ENCODE data around the gene CCT8.
"Not testable (repeated sequence)": the region's sequence is repeated elsewhere in the genome, so short reads cannot be mapped to it uniquely, and the experiment has no call there.

Gene CCT8

DNA sequence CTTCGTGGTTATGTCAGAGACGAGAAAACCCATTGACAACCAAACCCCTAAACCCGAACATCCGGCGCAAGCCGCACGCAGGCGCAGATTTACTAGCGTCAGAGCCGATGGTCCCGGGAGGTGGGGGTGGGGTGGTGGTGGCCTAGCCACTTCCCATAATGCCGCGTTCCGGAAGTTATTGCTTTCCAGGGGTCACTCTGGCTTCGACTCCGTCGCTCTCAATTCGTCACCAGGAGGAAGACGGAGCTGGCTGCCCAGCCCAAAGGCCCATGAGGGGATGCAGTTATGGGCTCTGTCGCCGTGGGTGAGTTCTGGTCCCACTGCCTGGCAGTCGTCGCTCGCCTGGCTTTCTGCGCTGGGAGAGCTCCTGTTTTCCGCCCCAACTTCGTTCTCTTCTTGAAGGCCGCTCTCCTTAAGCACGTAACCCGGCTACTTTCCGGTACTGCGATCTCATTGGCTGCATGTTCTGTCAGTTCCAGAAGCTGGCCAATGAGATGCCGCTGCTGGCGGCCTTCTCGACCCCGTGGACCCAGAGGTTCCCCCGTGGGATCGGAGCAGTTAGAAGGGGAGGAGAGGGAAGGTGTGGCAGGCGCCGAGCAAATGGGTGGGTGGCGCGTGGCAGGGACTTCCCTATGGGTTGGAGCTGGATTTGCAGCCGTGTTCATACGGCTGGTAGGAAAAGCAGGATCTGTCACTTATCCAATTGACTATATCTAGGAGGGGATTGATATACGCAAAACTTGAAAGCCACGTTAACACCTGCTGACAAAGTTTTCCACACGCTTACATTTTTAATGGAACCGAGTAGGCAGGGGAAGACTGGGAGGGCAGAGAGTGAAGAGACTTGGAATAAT lies 48.7 kb downstream of the CCT8 start, which contains the start of gene USP16:
USP16 (plus strand) TSS at position 195 of the 854 bp plus-strand sequence. CDS start 3,246 bp downstream, outside the sequence.
- peak; percentile 88 for DNase-seq (ENCODE audit: low read depth)

DNA sequence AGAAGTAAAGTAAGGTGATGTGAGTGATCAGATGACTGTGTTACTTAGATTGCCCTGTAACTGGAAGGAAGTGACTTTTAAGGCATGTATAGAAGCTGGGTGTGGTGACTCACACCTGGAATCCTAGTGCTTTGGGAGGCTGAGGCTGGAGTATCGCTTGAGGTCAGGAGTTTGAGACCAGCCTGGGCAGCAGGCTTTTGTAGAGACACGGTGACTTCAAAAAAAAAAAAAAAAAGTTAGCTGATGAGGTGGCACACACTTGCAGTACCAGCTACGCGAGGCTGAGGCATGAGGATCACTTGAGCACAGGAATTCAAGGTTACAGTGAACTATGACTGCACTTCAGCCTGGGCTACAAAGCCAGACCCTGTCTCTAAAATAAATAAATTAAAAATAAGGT lies 51.3 kb downstream of the CCT8 start:
- DNase-seq (ENCODE audit: low read depth), result no peak

DNA sequence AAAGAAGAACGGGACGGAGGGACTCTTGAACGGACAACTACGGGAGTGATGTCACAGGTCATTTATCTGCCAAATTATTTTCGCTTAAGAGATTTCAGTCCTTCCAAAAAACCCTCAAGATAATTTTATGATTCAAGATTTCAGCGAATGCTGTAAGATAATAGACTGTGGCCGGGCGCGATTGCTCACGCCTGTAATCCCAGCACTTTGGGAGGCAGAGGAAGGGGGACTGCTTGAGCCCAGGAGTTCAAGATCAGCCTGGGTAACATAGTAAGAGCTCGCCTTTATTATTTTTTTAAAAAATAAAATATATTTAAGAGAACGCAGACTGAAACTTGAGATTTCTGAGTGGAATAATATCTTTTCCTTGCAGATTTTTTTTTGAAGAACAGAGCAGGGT lies 54.9 kb downstream of the CCT8 start:
- no peak for DNase-seq (ENCODE audit: low read depth)

DNA sequence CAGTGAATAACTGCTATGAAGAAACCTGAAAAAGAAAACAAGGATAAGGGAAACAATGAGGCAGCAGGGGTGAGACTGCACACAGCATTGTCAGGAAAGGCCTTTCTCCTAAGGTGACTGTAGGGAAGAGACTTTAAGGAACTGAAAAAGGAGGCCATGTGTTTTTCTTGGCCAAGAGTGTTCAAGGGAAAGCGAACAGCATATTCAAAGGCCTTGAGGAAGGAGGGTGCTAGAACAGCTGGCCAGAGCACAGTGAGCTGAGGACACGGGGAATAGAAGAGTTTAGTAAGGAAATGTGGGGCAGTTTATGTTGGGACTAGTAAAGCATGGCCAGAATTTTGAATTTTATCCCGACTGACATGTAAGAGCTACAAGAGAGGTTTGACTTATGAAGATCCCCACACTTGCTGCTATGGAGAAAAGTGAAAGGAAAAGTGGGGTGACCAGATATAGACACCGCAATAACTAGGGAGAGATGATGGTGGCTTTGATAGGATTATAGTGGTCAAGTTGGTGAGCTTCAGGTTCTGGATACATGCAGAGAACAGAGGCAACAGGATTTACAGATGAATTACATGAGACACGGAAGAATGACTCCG lies 55.7 kb downstream of the CCT8 start:
- DNase-seq (ENCODE audit: low read depth), result no peak

DNA sequence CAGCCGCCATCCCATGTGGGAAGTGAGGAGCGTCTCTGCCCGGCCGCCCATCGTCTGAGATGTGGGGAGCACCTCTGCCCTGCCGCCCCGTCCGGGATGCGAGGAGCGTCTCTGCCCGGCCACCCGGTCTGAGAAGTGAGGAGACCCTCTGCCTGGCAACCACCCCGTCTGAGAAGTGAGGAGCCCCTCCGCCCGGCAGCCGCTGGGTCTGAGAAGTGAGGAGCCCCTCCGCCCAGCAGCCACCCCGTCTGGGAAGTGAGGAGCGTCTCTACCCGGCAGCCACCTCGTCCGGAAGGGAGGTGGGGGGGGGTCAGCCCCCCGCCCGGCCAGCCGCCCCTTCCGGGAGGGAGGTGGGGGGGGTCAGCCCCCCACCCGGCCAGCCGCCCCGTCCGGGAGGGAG lies 62.2 kb downstream of the CCT8 start:
- not testable (repeated sequence) for DNase-seq (ENCODE audit: low read depth)

DNA sequence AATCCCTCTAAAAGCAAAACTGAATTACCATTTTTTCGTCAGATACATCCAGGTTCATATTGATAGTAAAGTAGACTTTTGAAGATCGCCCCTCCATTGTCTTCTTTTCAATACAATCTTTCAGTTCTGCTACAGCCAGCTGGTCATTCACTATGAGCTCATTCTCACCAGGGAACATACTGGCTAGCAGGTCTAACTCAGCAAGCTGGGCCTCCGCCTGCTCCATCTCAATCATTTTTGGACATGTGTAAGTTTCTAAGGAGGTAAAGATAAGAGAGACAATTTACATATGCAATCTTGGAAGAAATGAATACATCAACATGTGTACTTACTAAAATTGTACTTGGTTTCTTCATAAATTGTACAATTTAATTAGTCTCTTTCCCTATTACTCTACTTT lies 65.1 kb downstream of the CCT8 start:
- DNase-seq (ENCODE audit: low read depth), result no peak

DNA sequence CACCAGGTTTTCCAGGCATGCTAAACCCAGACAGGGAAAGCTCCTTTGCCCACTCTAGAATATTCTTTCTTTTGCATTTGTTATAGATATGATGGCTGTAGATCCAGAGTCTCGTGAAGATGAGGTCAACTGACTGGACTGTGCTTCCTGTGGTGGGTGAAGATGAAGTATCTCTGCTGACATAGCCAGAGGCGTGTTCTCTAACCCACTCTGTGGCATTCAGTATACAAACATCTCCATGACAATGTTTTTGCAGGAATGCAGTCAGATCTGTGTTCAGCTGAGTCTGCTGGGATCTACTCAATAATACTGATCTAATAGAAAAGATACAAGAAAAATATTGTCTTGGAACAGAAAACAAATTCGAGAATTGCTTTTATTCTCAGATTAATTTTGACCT lies 65.6 kb downstream of the CCT8 start:
- DNase-seq (ENCODE audit: low read depth), result no peak

DNA sequence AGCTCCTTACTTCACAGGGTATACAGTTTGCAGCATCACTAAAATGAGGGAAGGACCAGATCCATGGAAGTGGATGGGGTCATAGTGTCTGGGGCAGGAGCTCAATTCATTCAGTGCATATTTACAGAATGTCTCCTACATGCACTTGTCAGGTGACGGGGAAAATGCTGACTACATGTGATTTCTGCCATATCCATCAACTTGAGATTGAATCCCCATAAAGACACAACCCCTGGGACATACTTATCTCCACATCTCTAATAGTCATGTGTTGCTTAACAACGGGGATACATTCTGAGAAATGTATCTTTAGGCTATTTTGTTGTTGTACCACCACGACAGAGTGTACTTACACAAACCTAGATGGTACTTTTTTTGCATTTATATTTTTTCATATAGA lies 66.3 kb downstream of the CCT8 start:
- DNase-seq (ENCODE audit: low read depth), result no peak

Measured in stimulated activated CD4-positive, alpha-beta T cell treated with anti-CD3 and anti-CD28 coated beads, Interleukin-2, amount 100 ng/mL, for 4 hours (primary cell).